Activated B cell treated with CpG ODN at 0.5 μM for 24 hours (primary cell): Measurements from ENCODE around the gene NFIA. TPM values are rescaled to one million over a fixed set of nuclear protein-coding genes. Genes with fewer than 3 reads are reported as not detected.

Experiments
- ATAC-seq: fragments of 200-7000 bp; cut with Tn5 transposase; one replicate; pipeline ENCODE4 v1.10.0; 2021; ENCODE audit warnings: low read depth, mild to moderate bottlenecking, moderate library complexity
- CTCF ChIA-PET: fragments of 350-600 bp; sonication (Branson Sonifier 250); formaldehyde crosslinking; loops from one replicate; lab custom pipeline; 2021; ENCODE audit warnings: antibody characterized with exemption; lab: Charles Lee
- POLR2A ChIA-PET: fragments of 350-600 bp; sonication (Branson Sonifier 250); formaldehyde crosslinking; loops from one replicate; lab custom pipeline; 2021; ENCODE audit warnings: antibody characterized with exemption; lab: Charles Lee
- DNase-seq: peaks from one replicate; pipeline ENCODE4 v3.0.0; 2022
- H3K27ac Mint-ChIP-seq: one replicate; pipeline ENCODE4 v1.8.0; 2020; ENCODE audit warnings: mixed read lengths
- H3K27me3 Mint-ChIP-seq: one replicate; pipeline ENCODE4 v1.8.0; 2021; ENCODE audit warnings: mixed read lengths
- H3K36me3 Mint-ChIP-seq: one replicate; pipeline ENCODE4 v1.8.0; 2021; ENCODE audit warnings: low read depth, mixed read lengths
- H3K4me1 Mint-ChIP-seq: one replicate; pipeline ENCODE4 v1.8.0; 2021; ENCODE audit warnings: mixed read lengths
- H3K4me3 Mint-ChIP-seq: one replicate; pipeline ENCODE4 v1.8.0; 2020; ENCODE audit warnings: mild to moderate bottlenecking, mixed read lengths
- H3K9me3 Mint-ChIP-seq: one replicate; pipeline ENCODE4 v1.8.0; 2020; ENCODE audit warnings: mixed read lengths
- intact Hi-C: fragments of 100-400 bp; cut with micrococcal nuclease; formaldehyde crosslinking; loops from one replicate; pipeline ENCODE4 v1.15.1; 2024
- total RNA-seq: library from RNA; stranded (reverse); gene quantifications from 2 replicates; pipeline ENCODE4 v1.2.3, GENCODE V29; 2022
- TF ChIP-seq, protein P1 (sequence below): fragments of 200-600 bp; IDR thresholded peaks from one replicate; pipeline ENCODE4 v1.8.0; 2022; ENCODE audit warnings: antibody characterized with exemption, mild to moderate bottlenecking

NFIA gene
- total RNA-seq, 1 donor from 2014 or later, result 0.13 TPM

DNA sequence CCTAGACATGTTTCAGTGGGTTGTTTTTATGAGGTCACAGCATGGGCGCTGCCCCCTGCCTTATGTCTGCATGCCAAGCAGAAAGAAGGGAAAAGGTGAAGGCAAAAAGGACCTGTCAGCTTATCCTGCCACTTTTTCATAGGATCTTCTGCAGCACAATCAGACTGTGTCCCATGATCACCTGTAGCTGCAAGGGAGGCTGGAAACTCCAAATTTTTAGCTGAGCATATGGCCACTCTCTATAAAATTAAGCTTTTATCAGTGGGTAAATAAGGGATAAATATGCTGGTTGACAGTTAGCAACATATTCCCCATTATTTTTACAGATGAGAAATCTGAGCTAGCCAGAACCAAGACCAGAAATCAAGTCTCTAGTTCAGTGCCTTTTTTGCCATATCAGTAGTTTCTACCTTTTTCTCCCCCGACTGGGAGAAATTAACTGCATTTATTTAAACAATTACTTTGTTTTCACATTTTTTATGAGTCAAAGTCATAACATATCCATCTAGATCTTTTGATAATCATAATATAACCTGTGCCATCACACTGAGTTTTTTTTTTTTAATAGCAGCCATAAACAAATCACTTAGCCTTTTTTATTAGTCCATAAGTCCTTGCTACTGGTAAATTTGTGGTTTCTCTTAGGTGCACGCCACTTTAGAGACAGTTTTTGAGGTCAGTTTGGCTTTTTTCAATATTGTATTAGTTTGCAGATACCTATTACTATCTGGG, 307.0 kb downstream of the NFIA start:
- no peak for DNase-seq
- ATAC-seq, result no peak
- intact Hi-C loops, result no loop called here
- H3K4me3 Mint-ChIP-seq, result no peak overlapping the region
- no peak overlapping the region for H3K27ac Mint-ChIP-seq
- TF ChIP-seq, protein P1, sequence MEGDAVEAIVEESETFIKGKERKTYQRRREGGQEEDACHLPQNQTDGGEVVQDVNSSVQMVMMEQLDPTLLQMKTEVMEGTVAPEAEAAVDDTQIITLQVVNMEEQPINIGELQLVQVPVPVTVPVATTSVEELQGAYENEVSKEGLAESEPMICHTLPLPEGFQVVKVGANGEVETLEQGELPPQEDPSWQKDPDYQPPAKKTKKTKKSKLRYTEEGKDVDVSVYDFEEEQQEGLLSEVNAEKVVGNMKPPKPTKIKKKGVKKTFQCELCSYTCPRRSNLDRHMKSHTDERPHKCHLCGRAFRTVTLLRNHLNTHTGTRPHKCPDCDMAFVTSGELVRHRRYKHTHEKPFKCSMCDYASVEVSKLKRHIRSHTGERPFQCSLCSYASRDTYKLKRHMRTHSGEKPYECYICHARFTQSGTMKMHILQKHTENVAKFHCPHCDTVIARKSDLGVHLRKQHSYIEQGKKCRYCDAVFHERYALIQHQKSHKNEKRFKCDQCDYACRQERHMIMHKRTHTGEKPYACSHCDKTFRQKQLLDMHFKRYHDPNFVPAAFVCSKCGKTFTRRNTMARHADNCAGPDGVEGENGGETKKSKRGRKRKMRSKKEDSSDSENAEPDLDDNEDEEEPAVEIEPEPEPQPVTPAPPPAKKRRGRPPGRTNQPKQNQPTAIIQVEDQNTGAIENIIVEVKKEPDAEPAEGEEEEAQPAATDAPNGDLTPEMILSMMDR, result no peak
- no peaks in the 10 kb centered on the region for H3K36me3 Mint-ChIP-seq
- no peaks in the 10 kb centered on the region for H3K9me3 Mint-ChIP-seq
- H3K4me1 Mint-ChIP-seq, result no peaks in the 10 kb centered on the region
- ChIA-PET POLR2A (no interaction called here), CTCF (no interaction called here)
- no peaks in the 10 kb centered on the region for H3K27me3 Mint-ChIP-seq

DNA sequence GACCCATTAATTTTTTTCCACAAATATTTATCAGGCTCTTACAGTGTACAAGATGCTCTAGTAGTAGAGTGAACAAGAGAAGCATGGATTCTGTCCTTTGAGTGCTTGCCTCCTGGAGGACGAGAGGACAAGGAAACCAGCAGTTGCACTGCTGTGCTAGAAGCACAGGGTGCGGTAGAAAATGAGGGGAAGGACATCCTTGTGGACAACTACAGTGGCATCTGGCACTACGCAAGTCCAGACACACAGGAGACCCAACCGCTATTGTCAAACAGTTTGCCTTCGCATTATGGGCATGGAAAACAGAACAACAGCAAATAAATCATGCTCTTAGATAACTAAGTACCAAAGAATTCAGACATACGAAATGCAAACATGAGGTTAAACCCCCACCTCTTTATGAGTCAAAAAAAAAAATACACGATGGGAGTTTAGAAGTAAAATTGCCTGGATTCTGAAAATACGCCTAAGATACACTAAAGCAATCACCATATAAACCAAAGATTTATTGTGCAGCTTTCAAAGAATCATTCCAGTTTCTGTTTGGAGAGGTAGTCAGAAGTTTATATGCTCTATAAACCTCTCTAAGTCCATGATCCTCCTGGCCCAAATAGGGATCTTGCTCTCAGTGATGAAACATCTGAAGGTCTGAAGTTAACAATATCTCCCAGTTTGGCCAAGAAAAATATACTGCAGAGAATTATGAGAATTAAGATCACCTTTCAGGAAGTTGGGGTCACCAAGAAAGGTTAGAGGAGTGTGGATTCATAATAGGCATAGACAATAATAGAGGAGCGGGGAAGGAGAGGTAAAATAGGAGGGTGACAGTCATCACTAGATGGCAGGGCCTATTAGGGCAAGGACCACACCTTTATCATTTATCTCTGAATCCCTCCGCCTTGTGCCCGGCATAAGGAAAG, 307.8 kb downstream of the NFIA start:
- ATAC-seq (no peak), DNase-seq (no peak)
- TF ChIP-seq, protein P1, result no peak
- CTCF ChIA-PET, result no interaction called here
- no peak overlapping the region for H3K4me3 Mint-ChIP-seq
- H3K27ac Mint-ChIP-seq, result no peak overlapping the region
- no peaks in the 10 kb centered on the region for H3K4me1 Mint-ChIP-seq
- POLR2A ChIA-PET, result no interaction called here
- H3K9me3 Mint-ChIP-seq, result no peaks in the 10 kb centered on the region
- H3K27me3 Mint-ChIP-seq, result peaks cover 1% of the 10 kb centered on the region
- no peaks in the 10 kb centered on the region for H3K36me3 Mint-ChIP-seq
- intact Hi-C loops, result no loop called here

DNA sequence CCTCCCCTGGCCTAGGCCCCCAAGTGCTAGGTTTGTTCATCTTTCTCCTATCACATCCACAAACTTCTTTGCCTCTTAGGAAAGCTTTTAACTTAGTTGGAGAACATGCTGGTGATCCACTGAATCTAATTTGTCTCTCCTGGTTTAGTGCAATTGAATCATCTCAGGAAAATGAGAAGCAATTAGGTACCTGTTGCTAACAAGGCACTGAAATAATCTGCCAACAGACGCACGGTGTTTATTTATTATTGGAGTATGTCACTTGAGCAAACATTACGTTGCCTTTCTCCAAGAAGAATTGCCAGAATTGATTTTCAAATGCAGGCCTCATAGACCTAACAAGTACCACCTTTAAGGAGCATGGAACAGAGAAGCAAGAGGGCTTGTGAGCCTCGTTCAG, 309.4 kb downstream of the NFIA start:
- peaks cover 1% of the 10 kb centered on the region for H3K27me3 Mint-ChIP-seq
- H3K9me3 Mint-ChIP-seq, result no peaks in the 10 kb centered on the region
- intact Hi-C loops, result no loop called here
- TF ChIP-seq, protein P1, result no peak
- no peak for DNase-seq
- ChIA-PET POLR2A (no interaction called here), CTCF (no interaction called here)
- no peak overlapping the region for H3K4me3 Mint-ChIP-seq
- ATAC-seq, result no peak
- H3K36me3 Mint-ChIP-seq, result no peaks in the 10 kb centered on the region
- no peaks in the 10 kb centered on the region for H3K4me1 Mint-ChIP-seq
- no peak overlapping the region for H3K27ac Mint-ChIP-seq

DNA sequence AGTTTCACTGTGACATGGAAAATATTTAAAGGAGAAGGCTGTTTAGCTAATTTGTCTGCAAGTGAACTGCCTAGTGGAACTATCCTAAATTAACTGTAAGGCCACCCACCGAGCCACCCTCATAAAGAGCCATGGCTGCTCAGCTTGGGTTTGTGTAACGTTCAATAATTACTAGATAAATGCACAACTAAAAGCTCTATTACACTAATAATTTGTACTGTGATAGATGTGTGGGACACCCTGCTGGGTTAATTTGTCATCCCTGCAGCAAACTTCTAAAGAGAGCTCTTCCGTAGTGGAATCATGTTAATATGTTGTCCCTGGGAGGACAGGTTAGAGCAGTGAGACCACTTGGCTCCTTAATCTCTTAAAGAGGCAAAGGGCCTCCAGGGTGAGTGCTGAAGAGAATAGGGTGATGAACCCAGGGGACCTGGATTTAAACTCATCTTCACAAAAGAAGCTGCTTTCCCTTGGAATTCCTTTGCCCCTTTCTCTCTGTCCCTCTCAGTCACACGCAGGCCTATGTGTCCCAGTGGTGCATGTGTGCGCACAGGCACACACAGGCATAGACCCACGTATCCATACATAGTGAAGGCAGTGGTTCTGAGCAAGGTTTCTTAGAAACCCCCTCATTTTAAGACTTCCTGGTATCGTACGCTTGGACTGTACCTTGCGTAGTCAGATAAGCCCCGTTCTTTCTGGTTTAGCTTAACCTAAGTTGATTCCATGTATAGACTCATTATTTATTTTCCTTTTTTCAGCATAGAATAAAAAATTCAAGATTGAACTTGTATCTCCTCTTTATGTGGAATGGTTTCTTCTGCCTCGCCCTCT, 310.3 kb downstream of the NFIA start:
- POLR2A ChIA-PET, result no interaction called here
- CTCF ChIA-PET, result no interaction called here
- Mint-ChIP-seq H3K4me3 (no peak overlapping the region), H3K27ac (no peak overlapping the region), H3K27me3 (peaks cover 1% of the 10 kb centered on the region), H3K36me3 (no peaks in the 10 kb centered on the region), H3K9me3 (no peaks in the 10 kb centered on the region), H3K4me1 (no peaks in the 10 kb centered on the region)
- intact Hi-C loops, result no loop called here
- ATAC-seq, result no peak
- TF ChIP-seq, protein P1, result no peak
- no peak for DNase-seq
